Measurements from ENCODE around the gene TAF5L.

GRCh38 chr1:229637746-229638145 is 11.8 kb upstream of the TAF5L start:
- TF ChIP-seq, protein P1, sequence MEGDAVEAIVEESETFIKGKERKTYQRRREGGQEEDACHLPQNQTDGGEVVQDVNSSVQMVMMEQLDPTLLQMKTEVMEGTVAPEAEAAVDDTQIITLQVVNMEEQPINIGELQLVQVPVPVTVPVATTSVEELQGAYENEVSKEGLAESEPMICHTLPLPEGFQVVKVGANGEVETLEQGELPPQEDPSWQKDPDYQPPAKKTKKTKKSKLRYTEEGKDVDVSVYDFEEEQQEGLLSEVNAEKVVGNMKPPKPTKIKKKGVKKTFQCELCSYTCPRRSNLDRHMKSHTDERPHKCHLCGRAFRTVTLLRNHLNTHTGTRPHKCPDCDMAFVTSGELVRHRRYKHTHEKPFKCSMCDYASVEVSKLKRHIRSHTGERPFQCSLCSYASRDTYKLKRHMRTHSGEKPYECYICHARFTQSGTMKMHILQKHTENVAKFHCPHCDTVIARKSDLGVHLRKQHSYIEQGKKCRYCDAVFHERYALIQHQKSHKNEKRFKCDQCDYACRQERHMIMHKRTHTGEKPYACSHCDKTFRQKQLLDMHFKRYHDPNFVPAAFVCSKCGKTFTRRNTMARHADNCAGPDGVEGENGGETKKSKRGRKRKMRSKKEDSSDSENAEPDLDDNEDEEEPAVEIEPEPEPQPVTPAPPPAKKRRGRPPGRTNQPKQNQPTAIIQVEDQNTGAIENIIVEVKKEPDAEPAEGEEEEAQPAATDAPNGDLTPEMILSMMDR (conservative IDR thresholded peaks at IDR 0.05; ENCODE audit: low read length): no peak
- TF ChIP-seq EZH2phosphoT487 (IDR thresholded peaks at IDR 0.05; ENCODE audit: borderline replicate concordance): no peak

Data from Loucy (cell line).